Thymus (tissue), 11 donors: ENCODE results near the gene IL1RL2. TPM values are rescaled to one million over a fixed set of nuclear protein-coding genes. Genes with fewer than 3 reads are reported as not detected.
A peak's percentile ranks its signal among the peaks of the same experiment; 100 is the strongest.

Experiments used
- DNase-seq, 9 donors: peaks; one replicate each; pipeline ENCODE4 v3.0.0-alpha.2; 2013; ENCODE audit warnings: low spot score in 9 of 9, low read depth in 6 of 9, missing footprints in 1 of 9
- H3K27ac ChIP-seq, 2 donors: one replicate each; pipeline ENCODE4 v1.5.1; 2013; ENCODE audit warnings: control low read depth in 1 of 2, low read depth in 1 of 2, low read length in 1 of 2, mild to moderate bottlenecking in 1 of 2, moderate library complexity in 1 of 2
- H3K27me3 ChIP-seq, 2 donors: one replicate each; pipeline ENCODE4 v1.5.1; 2013; ENCODE audit warnings: low read length in 1 of 2; ENCODE audit not compliant: control insufficient read depth in 2 of 2, insufficient read depth in 1 of 2
- H3K36me3 ChIP-seq, 2 donors: one replicate each; pipeline ENCODE4 v1.5.1; 2013; ENCODE audit warnings: low read length in 1 of 2, mild to moderate bottlenecking in 1 of 2, moderate library complexity in 1 of 2; ENCODE audit not compliant: control insufficient read depth in 2 of 2, insufficient read depth in 2 of 2
- H3K4me1 ChIP-seq, 2 donors: one replicate each; pipeline ENCODE4 v1.5.1; 2013; ENCODE audit warnings: low read length in 2 of 2; ENCODE audit not compliant: control insufficient read depth in 2 of 2, insufficient read depth in 2 of 2
- H3K4me3 ChIP-seq, 2 donors: one replicate each; pipeline ENCODE4 v1.5.1; 2013; ENCODE audit warnings: low read length in 2 of 2, control low read depth in 1 of 2, mild to moderate bottlenecking in 1 of 2
- H3K9me3 ChIP-seq, 2 donors: one replicate each; pipeline ENCODE4 v1.5.1; 2013; ENCODE audit warnings: low read length in 1 of 2, mild to moderate bottlenecking in 1 of 2; ENCODE audit not compliant: control insufficient read depth in 2 of 2, insufficient read depth in 1 of 2
- WGBS: extraction: QIAGEN DNeasy Blood & Tissue Kit; methylation state at CpG from one replicate; pipeline ENCODE4 v1.1.7; 2013; 5-methylcytosine and 5-hydroxymethylcytosine counted together
- polyA plus RNA-seq: library from polyadenylated mRNA; stranded (reverse); fragments of 200-250 nt; gene quantifications from one replicate; pipeline ENCODE4 v1.2.3, GENCODE V29; 2013
- total RNA-seq: library from RNA; stranded (reverse); fragments of 120-200 nt; gene quantifications from one replicate; pipeline ENCODE4 v1.2.4, GENCODE V29; 2013
- donor health status: healthy.

IL1RL2 gene
- total and polyA plus RNA-seq, 2 donors = 0.19 to 1.1 TPM

DNA sequence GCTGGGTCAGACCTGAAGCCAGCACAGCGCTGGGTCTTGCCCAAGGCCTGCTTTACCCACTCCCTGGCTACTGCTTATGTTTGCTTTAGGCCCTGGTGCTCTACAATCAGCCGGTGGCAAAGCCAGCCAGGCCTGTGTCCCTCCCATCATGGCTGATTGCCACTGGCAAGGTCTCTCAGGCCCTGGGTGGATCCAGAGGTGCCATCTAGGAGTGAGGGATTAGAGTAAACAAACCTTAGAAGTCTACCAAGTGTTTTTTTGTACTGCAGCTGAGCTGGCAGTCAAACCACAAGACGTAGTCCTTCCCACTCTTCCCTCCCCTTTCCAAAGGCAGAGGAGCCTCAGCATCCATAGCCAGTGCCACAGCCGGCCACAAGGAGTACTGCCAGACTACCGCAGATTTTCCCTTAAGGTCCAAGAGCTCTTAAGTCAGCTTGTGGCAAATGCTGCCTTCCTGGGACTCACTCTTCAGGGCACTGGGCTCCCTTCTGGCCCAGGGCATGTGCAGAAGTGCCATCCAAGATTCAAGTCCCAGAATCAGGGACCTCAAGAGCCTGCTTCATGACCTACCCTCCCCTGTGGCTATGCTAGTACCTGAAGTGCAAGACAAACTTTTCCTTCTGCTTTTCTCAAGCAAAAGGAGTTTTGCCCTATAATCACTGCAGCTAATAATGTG lies 20.0 kb downstream of the IL1RL2 start:
- Histone ChIP-seq H3K27ac (no peak overlapping the region), H3K4me3 (no peak overlapping the region), H3K27me3 (no peaks in the 10 kb centered on the region), H3K4me1 (no peaks in the 10 kb centered on the region), H3K9me3 (no peaks in the 10 kb centered on the region), H3K36me3 (no peaks in the 10 kb centered on the region)
- no peak for DNase-seq
- WGBS = 97% methylated on average over 5 of the region's 5 CpGs

DNA sequence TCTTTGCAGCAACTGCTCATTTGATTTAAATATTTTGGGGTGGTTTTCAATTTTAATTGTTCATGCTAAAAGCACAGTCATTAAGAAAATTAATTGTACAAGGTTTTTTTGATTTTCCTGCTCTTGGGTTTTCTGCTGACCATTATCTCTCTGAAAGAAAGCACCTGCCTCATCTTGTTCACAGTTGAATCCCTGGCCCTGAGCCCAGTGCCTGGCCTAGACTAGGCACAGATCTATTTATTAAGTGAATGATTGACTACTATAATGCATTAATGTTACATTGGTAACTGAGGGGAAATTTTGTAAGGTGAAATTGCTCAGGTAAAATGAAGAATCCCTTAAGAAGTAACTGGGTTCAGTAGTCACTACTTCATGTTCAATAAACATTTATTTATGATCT lies 22.0 kb downstream of the IL1RL2 start:
- H3K4me1 ChIP-seq = no peaks in the 10 kb centered on the region
- H3K36me3 ChIP-seq = no peaks in the 10 kb centered on the region
- no peak overlapping the region for H3K27ac ChIP-seq
- no peaks in the 10 kb centered on the region for H3K27me3 ChIP-seq
- no peak overlapping the region for H3K4me3 ChIP-seq
- DNase-seq = no peak
- H3K9me3 ChIP-seq = no peaks in the 10 kb centered on the region

GRCh38 chr2:102209474-102209873 lies 22.7 kb downstream of the IL1RL2 start:
- H3K36me3 ChIP-seq = no peaks in the 10 kb centered on the region
- no peak for DNase-seq
- H3K9me3 ChIP-seq = no peaks in the 10 kb centered on the region
- WGBS = 100% methylated on average over 1 of the region's 1 CpG
- H3K27ac ChIP-seq = no peak overlapping the region
- no peaks in the 10 kb centered on the region for H3K4me1 ChIP-seq
- H3K4me3 ChIP-seq = no peak overlapping the region
- no peaks in the 10 kb centered on the region for H3K27me3 ChIP-seq

DNA sequence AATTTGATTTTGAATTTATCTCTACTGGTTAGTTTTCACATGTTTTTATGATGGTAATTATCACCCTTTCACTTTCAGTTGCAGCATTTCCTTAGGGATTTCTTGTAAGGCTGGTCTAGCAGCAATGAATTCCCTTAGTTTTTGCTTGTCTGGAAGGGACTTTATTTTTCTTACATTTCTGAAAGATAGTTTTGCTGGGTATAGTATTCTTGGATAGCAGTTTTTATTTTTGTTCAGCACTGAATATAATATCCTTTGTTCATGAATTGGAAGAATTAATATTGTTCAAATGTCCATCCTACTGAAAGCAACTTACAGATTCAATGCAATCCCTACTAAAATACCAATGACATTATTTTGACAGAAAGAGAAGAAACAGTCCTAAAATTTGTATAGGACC lies 30.2 kb downstream of the IL1RL2 start:
- Histone ChIP-seq H3K27ac (no peak overlapping the region), H3K36me3 (no peaks in the 10 kb centered on the region), H3K27me3 (no peaks in the 10 kb centered on the region), H3K9me3 (no peaks in the 10 kb centered on the region), H3K4me3 (no peak overlapping the region), H3K4me1 (no peaks in the 10 kb centered on the region)
- no peak for DNase-seq

- no peaks in the 10 kb centered on the region for H3K9me3 ChIP-seq
- H3K27ac ChIP-seq = no peak overlapping the region
- H3K36me3 ChIP-seq = no peaks in the 10 kb centered on the region
- WGBS = 82% methylated on average over 8 of the region's 8 CpGs
- H3K4me3 ChIP-seq = no peak overlapping the region
- peaks cover 0 to 10% of the 10 kb centered on the region in 2 donors for H3K4me1 ChIP-seq
- H3K27me3 ChIP-seq = no peaks in the 10 kb centered on the region
- no peak for DNase-seq
Measured at GRCh38 chr2:102224824-102225739, 38.3 kb downstream of the IL1RL2 start.

DNA sequence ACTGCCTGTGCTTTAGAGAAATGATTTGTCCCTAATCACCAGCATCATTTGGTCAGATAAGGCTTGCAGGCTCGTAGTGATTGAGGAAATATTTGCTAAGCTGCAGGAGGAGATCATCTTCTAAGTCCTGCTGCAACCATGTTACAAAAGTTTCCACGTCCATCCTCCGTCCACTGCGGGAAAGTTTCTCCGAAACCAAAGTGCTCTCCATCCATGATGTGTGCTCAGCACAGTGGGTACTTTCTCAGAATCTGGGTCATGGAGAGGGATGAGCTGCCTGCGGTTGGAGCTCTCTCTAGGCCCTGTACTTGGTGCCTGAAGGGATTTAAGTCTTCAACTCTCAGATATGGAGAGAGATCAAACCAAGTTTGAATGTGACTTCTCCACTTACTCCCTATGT lies 39.3 kb downstream of the IL1RL2 start:
- Histone ChIP-seq H3K4me1 (peaks cover 0 to 10% of the 10 kb centered on the region in 2 donors), H3K27ac (no peak overlapping the region), H3K27me3 (no peaks in the 10 kb centered on the region), H3K36me3 (no peaks in the 10 kb centered on the region), H3K9me3 (no peaks in the 10 kb centered on the region), H3K4me3 (no peak overlapping the region)
- DNase-seq = no peak
- WGBS = 96% methylated on average over 6 of the region's 6 CpGs

GRCh38 chr2:102226612-102227391 lies 40.0 kb downstream of the IL1RL2 start:
- peaks cover 0 to 10% of the 10 kb centered on the region in 2 donors for H3K4me1 ChIP-seq
- H3K36me3 ChIP-seq = no peaks in the 10 kb centered on the region
- no peak overlapping the region for H3K4me3 ChIP-seq
- no peaks in the 10 kb centered on the region for H3K9me3 ChIP-seq
- no peak for DNase-seq
- H3K27me3 ChIP-seq = no peaks in the 10 kb centered on the region
- H3K27ac ChIP-seq = peak overlapping the region; percentile 52 to 73
- WGBS = 91% methylated on average over 7 of the region's 7 CpGs

GRCh38 chr2:102229141-102229769 lies 42.4 kb downstream of the IL1RL2 start:
- H3K36me3 ChIP-seq = no peaks in the 10 kb centered on the region
- 97% methylated on average over 6 of the region's 6 CpGs for whole genome bisulfite sequencing

More at GRCh38 chr2:102229141-102229769, 42.4 kb downstream of the IL1RL2 start:
- Histone ChIP-seq H3K4me3 (no peak overlapping the region), H3K4me1 (peaks cover 0 to 10% of the 10 kb centered on the region in 2 donors), H3K9me3 (no peaks in the 10 kb centered on the region), H3K27me3 (no peaks in the 10 kb centered on the region), H3K27ac (no peak overlapping the region)
- no peak for DNase-seq
